T-helper 1 cell (primary cell): ENCODE data around the gene RSL1D1.

ENCODE experiments used
- DNase-seq, 5 donors: peaks; one replicate each; pipeline ENCODE4 v3.0.0-alpha.2; 2012 to 2020
- total RNA-seq, 4 donors: gene quantifications; one replicate each; lab custom pipeline; 2026; lab: John Stamatoyannopoulos, UW

The RSL1D1 gene
- total RNA-seq: 167 to 238 (median 191) reads per million in 4 donors

DNA sequence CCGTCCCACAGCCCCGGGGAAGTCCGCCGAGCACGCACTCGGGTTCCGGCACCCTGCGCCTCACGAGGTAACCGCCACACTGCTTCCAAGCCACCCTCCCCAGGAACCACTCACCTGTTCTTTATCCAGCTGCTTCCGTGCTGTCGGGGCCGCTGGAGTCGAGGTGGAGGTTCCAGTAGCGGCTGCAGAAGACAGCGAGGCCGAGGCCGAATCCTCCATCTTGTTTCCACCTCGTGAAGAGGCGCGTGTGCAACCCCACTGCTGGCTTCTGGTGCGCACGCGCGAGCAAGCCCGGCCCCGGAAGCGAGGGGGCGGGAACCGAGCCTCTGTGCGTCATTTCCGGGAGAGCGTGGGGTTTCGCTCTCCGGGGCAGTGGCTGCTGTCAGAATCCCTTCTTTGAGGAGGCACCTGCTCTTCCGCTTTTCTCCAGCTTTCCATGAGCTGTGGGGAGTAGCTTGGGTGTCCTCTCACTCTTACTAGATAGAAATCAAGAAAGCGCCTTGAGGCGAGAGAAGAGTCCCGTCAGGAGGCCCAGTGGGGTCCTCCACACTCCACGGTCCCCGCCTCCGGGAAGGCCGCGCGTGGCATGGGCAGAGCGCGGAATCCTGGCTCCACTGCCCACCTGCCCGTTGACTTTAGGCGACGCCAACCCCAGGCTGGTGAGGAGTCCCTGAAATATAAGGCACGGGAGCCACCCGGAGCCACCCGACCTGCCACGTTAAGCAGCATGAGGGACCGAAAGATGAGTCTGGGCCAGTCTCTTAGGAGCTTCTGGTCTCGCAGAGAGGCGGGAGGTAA, at the start of gene RSL1D1:
TSS of gene RSL1D1 (minus strand) at position 249 of the 798 bp plus-strand sequence. CDS start at position 219, 30 bp downstream.
- peak; percentile 83 to 96 (median 88) for DNase-seq

GRCh38 chr16:11901091-11901490, 49.7 kb upstream of the RSL1D1 start:
- DNase-seq: no peak

DNA sequence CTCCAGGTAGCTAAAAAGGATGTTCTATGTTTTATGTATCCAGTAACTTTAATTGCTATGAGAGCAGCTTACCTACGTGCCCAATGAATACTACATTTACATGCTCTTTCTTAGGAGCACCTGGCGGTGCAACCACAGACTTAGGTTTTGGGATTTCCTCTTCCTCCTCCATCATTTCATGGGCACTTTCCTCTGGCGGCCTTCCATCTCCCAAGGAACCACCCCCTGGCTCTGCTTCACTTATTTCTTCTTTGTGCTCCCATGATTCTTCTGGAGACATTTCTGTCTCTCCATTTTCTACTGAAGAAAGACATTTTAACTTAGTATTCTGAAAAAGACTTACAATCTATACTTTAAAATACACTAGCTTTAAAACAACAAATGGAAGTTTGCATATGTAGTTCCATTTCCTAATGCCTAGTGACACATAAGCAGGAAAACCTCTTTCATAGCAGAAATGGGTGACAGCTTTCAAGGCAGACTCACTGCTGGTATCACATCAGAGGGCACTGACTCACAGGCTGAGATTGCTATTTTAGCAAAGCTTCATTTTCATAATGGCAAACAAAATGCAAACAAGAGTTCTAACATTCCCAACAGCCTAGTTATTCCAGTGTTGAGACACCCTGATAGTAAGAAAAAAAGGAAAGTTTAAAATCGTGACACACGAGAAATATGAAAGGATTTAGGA, 45.3 kb upstream of the RSL1D1 start:
- no peak for DNase-seq

GRCh38 chr16:11893571-11893970, 42.2 kb upstream of the RSL1D1 start:
- DNase-seq: no peak

GRCh38 chr16:11892761-11893160, 41.4 kb upstream of the RSL1D1 start:
- DNase-seq: no peak

DNA sequence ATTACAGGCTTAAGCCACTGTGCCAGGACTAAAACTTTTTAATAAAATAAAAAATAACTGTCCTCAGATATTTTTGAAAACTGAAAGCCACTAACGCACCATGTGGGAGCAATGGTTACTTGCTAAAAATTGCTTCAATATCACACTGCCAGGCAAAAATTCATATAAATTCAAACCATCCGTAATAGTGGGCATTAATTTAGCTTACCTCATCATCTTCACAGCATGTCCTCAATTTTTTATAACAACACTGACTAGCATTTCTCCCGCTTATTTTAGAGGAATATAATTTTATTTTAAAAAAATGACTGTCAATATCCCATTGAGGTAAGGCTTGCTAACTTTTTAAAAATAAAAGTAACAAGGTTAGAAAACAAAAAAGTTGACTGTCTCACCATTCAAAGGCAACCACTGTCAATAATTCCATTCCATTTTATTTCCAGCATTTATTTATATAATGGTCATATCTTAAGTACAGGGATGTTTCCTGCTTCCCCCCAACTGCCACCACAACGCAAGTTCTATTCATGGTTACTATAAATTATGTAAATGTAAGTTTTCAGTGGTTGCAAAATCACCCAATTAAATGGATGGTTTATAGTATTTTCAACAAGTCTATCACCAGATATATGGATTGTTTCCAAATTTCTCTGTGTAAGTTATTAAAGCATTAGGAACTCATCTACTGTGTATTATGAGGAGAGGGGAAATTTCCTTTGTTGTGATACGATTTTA, 39.1 kb upstream of the RSL1D1 start:
- DNase-seq: no peak

DNA sequence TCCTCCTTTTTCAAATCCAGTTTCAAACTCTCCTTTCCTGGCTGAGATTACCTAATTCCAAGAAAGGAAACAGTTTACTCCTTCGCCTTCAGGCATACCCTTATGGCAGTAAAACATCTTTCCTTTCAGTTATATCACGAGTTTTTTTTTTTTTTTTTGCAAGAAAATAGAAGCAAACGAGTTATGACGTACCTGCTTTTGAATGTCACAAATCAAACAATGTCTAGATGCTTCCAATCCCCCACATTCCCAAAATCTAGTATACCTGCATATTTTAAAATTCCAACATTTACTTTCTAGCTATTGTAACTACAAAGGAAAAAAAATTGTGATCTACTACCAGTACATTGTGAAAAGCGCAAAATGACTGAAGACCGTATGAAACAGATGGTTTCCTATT, 35.5 kb upstream of the RSL1D1 start:
- no peak for DNase-seq

DNA sequence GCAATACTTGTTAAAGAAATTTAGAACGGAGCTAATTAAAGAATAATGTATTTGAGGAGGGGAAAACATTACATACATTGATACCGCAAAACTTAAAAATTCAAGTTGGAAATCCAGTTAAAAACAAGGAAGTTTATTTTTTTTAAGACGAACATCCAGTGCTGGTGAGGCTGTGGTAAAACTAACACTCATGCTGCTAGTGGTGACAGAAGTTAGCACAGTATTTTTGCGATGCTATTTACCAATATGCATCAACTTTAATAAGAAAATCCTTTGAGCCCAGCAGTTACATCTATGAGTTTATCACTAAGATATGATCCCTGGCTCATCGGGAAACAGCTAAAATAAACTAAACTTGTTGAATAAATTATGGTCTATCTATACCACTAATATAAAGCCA, 32.7 kb upstream of the RSL1D1 start:
- no peak for DNase-seq

DNA sequence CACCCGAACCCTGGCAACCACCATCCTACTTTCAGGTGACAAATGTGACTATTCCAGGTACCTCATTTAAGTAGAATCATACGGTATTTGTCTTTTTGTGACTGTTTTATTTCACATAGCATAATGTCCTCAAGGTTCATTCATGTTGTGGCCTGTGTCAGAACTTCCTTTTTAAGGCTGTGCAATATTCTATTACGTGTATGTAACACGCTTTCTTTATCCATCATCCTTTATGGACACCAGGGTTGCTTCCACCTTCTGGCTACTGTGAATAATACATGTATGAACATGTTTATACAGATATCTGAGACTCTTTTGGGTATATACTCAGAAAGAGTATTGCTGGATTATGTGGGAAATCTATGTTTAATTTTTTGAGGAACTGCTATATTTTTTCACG, 28.7 kb upstream of the RSL1D1 start:
- no peak for DNase-seq

- DNase-seq: no peak
These were observed 26.0 kb upstream of the RSL1D1 start for GRCh38 chr16:11877374-11877773.

GRCh38 chr16:11876306-11876705, 25.0 kb upstream of the RSL1D1 start:
- DNase-seq: no peak

GRCh38 chr16:11875721-11876120, 24.4 kb upstream of the RSL1D1 start:
- DNase-seq: no peak

DNA sequence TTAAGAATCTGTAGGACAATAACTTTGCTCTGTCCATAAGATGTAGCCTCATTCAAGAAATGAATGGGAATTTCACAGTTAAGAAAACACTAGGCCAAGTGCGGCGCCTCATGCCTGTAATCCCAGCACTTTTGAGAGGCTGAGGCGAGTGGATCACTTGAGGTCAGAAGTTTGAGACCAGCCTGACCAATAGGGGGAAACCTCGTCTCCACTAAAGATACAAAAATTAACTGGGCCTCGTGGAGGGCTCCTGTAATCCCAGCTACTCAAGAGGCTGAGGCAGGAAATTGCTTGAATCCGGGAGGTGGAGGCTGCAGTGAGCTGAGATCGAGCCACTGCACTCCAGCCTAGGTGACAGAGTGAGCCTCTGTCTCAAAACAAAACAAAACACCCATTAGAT, 19.9 kb upstream of the RSL1D1 start:
- DNase-seq: no peak

- DNase-seq: no peak
These were observed 19.1 kb upstream of the RSL1D1 start for GRCh38 chr16:11870399-11870798.

DNA sequence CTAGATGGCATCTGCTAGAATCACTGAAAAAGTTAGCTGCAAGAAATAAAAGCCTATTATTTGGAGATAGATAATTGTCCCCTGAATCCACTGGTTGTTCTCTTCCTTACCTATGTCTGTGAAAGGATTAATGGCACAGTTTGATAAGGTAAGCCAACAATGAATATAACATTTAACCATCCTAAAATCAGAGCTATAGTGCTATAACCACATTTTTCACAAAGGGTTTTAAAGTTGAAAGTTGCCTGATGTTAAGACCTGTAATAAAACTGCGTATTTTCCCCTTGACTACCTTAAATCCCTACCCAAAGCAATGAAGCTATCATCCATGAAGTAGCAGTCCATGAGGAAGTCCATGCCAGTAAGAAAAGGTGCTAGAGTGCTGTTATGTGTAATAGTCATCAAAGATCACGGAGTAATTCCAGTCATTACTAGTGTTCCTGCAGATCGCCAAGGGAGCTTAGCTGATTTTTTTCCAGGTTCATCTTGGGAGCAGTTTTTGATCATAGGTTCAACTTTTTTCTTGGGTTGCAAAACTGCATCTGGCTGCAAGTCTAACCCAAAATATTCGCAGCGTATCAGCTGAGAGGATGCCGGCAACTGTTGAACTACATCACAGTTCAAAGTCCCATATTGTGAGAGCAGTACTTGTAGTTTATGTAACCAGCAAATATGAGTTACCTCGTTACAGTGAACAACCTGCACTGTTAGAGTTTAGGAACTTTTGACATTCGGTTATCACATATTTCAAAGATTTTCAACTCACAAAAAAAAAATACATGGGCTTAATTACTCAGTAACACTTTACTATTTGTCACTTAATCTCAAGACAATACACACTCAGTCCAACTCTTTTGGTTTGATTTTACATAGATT, 18.2 kb upstream of the RSL1D1 start:
- DNase-seq: no peak

DNA sequence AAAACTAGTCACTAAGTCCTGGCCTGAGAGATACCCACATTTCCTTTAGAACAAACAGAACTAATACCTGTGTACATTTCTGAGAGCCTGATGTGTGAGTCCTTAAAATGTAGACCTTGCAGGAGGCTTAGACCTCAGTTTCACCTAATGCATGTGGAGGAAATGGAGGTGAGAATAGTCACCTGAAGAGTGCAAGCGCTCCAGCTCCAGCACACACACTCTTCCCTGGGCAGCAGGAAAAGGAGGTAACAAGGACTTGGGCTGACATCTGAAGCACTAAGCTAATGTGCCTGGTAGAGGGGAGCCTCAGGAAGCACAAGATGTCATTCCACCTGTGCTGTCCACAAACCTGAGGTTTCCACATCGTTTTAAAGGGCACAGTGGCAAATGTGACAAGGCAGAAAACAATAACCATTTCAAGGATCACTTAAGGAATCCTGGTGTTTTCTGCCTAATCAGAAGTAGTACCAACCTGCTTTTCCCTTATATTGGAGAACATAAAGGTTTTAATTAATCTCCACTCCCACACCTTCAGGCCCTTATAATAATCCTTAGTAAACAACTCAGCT, 17.2 kb upstream of the RSL1D1 start:
- DNase-seq: no peak

GRCh38 chr16:11862489-11862888, 11.1 kb upstream of the RSL1D1 start:
- no peak for DNase-seq

DNA sequence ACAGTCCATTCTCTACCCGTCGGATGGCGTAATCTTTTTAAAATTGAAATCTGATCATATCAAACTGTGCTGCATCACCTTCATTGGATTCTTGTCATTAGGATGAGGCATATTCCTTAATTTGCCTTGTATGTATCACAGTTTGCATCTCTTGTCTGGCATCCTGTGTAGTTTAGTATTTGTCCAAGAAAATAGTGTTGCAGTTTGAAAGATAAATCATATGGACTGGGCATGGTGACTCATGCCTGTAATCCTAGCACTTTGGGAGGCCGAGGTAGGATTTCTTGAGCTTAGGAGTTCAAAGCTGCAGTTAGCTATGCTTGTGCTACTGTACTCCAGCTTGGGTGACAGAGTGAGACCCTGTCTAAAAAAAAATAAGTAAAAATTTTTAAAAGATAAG, 5.8 kb upstream of the RSL1D1 start:
- no peak for DNase-seq

DNA sequence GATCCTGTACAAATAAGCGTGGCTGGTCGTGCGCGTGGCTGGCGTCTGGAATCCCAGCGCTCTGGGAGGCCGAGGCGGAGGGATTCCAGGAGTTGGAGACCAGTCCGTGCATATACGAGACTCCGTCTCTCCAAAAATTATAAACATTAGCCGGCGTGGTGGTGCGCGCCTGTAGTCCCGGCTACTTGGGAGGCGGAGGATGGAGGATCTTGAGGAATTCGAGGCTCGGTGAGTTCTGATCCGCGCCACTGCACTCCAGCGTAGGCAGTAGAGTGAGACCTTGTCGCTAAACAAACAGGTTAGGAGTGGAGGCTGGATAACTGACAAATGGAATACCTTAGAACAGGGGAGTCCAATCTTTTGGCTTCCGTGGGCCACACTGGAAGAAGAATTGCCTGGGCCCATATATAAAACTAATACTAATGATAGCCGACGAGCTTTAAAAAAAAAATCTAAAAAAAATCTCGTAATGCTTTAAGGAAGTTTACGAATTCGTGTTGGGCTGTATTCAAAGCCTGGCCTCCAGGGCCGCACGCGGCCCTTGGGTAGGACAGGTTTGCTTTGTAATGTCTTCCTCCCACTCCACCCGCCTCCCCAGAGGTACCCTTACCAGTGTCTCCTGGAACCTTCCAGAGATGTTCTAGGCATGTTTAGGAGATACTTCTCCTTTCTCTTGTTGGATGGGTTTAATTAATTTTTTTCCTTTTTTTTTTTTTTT, 909 bp upstream of the RSL1D1 start:
- no peak for DNase-seq

- no peak for DNase-seq
These were observed 2.5 kb downstream of the RSL1D1 start for GRCh38 chr16:11848842-11849241.

DNA sequence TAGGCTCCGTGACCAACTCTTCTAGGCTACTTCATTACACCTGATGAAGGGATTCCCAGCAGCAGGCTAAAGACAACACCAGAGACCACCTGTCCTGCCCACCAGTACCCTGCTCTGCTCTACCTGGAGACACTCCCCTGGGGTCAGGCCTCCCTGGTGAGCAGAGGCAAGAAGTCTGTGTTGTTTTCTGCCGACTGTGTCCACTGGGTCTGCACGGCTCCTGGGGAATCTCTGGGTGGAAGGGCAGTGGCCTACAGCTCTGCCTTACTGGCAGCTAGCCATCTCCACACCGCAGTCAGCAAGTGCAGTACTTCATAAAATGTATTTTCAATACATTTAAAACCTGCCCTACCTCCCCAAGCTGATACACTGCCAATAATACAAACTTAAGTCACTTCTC, 6.8 kb downstream of the RSL1D1 start:
- DNase-seq: no peak

- no peak for DNase-seq
These were observed 7.5 kb downstream of the RSL1D1 start for GRCh38 chr16:11843861-11844260.
